AG09319 (cell line): ENCODE results near the gene LRP10.
A peak's percentile ranks its signal among the peaks of the same experiment; 100 is the strongest.

ENCODE experiments used
- DNase-seq: peaks from one replicate; pipeline ENCODE4 v3.0.0-alpha.2; 2010; ENCODE audit warnings: low read depth; ENCODE audit errors: extremely low read depth
- TF ChIP-seq, protein P1 (sequence below): IDR thresholded peaks from 2 replicates; pipeline ENCODE4 v1.5.1; 2011; ENCODE audit warnings: low read depth, mild to moderate bottlenecking, inconsistent platforms, low read length, moderate library complexity

LRP10 gene

DNA sequence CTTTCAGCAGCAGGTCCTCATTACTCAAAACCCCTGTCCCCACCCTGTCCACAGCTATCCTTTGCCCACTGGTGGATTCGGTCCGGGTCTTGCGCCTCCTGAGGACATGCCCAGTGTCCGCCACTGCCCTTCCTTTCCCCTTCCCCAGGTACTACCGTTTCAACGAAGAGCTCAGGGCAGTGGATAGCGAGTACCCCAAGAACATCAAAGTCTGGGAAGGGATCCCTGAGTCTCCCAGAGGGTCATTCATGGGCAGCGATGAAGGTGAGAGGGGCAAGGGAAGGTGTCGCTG, 26.5 kb upstream of the LRP10 start:
- TF ChIP-seq, protein P1, sequence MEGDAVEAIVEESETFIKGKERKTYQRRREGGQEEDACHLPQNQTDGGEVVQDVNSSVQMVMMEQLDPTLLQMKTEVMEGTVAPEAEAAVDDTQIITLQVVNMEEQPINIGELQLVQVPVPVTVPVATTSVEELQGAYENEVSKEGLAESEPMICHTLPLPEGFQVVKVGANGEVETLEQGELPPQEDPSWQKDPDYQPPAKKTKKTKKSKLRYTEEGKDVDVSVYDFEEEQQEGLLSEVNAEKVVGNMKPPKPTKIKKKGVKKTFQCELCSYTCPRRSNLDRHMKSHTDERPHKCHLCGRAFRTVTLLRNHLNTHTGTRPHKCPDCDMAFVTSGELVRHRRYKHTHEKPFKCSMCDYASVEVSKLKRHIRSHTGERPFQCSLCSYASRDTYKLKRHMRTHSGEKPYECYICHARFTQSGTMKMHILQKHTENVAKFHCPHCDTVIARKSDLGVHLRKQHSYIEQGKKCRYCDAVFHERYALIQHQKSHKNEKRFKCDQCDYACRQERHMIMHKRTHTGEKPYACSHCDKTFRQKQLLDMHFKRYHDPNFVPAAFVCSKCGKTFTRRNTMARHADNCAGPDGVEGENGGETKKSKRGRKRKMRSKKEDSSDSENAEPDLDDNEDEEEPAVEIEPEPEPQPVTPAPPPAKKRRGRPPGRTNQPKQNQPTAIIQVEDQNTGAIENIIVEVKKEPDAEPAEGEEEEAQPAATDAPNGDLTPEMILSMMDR = no peak
- no peak for DNase-seq

DNA sequence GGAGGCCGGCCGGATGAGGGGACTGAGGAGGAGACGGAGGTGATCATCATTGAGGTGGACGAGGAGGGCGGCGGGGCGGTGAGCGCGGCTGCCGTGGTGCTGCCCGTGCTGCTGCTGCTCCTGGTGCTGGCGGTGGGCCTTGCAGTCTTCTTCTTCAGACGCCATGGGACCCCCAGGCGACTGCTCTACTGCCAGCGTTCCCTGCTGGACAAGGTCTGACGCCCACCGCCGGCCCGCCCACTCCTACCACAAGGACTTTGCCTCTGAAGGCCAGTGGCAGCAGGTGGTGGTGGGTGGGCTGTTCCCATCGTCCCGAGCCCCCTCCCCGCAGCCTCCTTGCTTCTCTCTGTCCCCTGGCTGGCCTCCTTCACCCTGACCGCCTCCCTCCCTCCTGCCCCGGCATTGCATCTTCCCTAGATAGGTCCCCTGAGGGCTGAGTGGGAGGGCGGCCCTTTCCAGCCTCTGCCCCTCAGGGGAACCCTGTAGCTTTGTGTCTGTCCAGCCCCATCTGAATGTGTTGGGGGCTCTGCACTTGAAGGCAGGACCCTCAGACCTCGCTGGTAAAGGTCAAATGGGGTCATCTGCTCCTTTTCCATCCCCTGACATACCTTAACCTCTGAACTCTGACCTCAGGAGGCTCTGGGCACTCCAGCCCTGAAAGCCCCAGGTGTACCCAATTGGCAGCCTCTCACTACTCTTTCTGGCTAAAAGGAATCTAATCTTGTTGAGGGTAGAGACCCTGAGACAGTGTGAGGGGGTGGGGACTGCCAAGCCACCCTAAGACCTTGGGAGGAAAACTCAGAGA, 25.5 kb upstream of the LRP10 start:
- DNase-seq = no peak
- TF ChIP-seq, protein P1 = no peak

DNA sequence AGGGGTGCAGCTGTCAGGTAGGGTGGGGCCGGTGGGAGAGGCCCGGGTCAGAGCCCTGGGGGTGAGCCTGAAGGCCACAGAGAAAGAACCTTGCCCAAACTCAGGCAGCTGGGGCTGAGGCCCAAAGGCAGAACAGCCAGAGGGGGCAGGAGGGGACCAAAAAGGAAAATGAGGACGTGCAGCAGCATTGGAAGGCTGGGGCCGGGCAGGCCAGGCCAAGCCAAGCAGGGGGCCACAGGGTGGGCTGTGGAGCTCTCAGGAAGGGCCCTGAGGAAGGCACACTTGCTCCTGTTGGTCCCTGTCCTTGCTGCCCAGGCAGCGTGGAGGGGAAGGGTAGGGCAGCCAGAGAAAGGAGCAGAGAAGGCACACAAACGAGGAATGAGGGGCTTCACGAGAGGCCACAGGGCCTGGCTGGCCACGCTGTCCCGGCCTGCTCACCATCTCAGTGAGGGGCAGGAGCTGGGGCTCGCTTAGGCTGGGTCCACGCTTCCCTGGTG, 24.7 kb upstream of the LRP10 start:
- TF ChIP-seq, protein P1 = no peak; the same call in 1 of the 2 replicates
- DNase-seq = no peak

DNA sequence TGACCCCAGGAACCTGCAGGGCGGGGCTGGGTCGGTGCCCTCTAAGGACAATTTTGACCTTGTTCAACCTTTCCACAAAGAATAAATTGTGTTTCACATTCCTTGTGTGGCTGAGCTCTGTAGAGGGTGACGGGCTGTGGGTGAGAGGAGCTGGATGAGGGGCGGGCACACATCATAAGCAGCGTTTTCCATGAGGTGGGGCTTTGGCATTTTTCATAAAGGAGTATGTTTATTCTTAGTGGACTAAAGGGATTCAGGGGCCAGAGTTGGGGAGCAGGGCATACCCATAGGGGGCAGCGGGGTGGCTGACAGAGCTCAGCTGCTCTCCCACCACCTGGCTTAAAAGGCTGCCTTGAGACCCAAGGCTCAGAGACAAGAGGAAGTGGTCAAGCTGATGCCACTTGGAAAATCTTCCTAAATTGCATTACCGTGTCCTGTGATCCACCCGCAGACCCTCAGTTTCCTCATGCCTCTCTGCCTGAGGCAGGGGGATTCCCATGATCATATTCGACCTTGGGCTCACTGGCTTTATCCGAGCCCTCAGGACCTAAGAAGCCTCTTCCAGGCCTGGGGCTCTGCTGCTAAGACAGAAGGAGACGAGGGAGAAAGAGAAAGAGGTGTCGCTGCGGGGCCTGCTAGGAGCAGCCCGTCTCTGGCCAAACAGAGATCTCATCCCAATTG, 23.7 kb upstream of the LRP10 start:
- TF ChIP-seq, protein P1 = no peak; the same call in 1 of the 2 replicates
- DNase-seq = no peak

DNA sequence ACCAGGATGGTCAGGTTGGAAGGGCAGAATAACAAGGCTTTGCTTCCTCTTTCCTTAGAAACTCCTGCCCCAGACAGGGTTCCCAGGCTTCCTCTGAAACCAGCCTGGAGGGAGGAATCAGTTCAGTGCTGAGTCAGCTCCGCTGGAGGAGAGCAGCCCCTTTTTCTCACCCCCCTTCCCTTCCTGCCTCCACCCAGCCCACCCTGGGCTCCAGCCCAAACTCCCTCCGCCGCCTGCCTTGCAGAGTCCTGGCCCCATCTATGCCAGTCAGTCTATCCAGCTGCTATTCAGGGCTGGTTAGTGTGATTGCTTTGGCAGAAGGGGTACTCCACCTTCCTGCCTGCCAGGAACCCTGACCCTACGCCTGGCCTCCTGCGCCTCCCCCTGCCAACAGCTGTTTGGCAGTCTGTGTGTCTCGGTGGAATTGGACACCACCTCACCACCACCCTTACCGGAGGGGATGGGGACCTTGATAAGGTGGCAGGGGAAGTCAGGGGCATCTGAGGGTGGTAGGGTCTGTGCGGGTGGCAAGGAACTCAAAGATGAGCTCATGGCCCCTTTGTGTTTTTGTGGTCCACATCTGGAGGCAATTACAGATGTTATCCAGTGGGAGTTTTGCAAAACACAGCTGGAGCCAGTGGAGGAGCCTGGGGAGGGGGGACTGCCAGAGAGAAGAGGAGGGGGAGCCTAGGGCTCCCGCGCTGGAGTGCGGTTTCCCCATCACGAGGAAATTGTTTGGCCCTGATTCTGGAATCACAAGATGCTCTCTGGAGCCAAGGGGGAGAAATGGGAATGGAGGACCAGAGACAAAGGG, 23.0 kb upstream of the LRP10 start:
- TF ChIP-seq, protein P1 = no peak
- DNase-seq = peak; percentile 91

DNA sequence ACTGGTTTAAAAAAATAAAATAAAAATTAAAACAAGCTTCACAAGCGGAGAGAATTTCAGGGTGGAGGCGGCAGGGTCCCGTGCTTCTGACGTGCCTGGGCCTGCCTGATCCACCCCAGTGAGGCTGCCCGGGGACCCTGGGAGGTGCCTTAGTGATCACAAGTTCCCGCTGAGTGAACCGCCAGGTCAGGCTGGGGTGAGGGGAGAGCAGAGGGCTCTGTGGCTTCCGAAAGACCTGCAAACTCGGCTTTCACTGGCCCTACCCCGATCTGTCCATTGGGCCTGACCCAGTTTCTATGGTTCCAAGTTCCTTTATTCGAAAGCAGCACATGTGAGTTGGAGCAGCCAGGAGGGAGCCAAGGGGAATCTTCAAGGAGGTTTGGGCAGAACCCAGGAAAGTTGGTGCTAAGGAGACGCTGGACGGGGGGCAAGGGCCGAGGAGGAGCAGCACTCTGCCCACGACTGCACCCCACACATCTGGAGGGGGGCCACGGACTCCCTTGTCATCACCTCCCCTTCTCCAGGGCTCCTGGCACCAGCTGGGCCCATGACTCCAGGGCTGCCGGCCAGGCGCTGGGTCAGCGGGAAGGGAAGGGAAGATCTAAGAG, 22.2 kb upstream of the LRP10 start:
- no peak for DNase-seq
- TF ChIP-seq, protein P1 = no peak
